Cortex of kidney (tissue), 1 donor: Measurements from ENCODE around the gene MORC2.

Experiments used
- DNase-seq: peaks from one replicate; lab custom pipeline; 2025; lab: John Stamatoyannopoulos, UW

The MORC2 gene

GRCh38 chr22:30920407-30920806 lies 48.2 kb downstream of the MORC2 start:
- DNase-seq = no peak

DNA sequence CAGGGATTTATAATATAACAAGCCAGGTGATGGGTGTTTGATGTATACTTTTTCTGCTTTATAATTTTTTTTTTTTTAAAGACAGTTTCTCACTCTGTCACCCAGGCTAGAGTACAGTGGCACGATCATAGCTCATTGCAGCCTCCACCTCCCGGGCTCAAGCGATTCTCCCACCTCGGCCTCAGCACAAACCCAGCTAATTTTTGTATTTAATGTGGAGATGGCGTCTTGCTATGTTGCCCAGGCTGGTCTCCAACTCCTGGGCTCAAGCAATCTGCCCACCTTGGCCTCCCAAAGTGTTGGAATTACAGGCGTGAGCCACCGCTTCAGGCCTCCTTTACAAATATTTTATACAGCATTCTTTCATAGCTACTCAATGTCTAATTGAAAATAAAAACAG lies 48.6 kb downstream of the MORC2 start:
- DNase-seq = no peak

GRCh38 chr22:30918761-30919160 lies 49.8 kb downstream of the MORC2 start:
- DNase-seq = no peak

DNA sequence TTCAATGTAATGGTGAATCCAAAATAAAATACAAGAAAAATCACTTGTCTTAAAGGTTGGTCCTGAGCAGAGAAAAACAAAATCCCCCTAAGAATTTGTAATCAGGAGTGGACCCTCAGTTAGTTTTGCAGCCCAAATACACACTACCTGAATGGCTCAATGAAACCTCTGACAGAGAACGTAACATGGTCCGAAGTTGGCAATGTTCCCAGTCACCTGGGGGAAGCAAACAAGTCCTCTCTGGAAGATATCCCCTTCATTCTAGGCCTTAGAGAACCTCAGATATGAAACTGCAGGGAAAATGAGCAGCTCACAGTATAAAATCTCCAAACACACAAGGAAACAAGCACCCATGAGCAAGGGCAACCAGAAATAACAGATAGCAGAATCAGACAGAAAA lies 58.2 kb downstream of the MORC2 start:
- DNase-seq = no peak

GRCh38 chr22:30909306-30909705 lies 59.3 kb downstream of the MORC2 start:
- no peak for DNase-seq

DNA sequence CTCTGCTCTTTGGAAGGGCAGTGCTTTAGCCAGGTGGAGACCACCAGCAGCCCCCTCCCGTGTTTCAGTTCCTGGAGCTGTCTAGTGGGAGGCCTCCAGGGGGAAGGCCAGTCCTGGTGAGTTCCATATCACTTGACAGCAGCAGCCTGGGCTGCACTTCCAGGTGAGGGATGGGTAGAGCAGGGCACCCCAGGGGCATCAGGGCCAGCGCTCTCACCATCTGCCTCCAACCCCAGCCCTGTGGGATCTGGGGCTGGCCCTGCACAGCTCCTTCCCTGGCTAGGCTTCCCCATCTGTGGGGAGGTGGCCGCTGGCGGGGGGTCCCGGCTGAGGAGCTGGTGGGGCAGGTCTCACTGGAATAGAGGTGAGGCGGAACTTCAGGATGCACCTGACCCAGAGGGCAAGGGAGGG lies 60.5 kb downstream of the MORC2 start:
- no peak for DNase-seq

DNA sequence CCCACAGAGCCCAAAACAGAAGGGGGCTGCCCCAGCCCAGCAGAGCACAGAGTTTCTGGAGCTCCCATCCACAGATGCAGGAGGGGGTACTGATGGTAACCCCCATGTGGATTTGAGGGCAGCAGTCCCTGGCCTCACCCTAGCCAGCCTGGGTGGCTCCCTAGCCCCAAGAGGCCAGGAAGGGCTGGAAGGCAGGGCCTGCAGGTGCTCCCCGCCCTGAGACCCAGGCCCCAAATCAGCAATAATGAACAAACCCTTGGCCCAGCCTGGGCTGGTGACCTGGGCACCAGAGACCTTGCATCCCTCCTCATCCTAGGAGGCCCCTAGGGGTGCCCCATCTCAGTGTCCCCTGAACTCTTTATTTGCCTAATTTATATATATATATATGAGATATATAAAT lies 61.6 kb downstream of the MORC2 start:
- no peak for DNase-seq

DNA sequence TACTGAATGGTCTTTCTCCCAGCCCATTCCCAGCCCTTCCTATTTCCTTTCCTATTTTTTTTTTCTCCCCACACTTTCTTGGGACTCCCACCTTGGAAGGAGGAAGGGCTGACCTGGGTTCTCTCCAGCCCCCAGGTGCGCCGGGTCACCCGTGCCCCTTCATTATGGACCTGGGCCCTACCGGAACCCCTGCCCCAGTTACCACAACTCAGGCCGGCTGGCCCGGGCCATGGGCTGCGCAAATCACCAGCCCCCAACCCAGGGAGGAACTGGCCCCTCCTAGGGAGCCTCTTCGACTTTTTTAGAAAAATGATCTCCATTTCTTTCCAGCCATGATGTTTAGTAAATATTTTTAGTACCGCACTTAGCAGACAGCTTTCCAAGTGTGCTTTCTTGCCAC lies 62.2 kb downstream of the MORC2 start:
- DNase-seq = no peak

DNA sequence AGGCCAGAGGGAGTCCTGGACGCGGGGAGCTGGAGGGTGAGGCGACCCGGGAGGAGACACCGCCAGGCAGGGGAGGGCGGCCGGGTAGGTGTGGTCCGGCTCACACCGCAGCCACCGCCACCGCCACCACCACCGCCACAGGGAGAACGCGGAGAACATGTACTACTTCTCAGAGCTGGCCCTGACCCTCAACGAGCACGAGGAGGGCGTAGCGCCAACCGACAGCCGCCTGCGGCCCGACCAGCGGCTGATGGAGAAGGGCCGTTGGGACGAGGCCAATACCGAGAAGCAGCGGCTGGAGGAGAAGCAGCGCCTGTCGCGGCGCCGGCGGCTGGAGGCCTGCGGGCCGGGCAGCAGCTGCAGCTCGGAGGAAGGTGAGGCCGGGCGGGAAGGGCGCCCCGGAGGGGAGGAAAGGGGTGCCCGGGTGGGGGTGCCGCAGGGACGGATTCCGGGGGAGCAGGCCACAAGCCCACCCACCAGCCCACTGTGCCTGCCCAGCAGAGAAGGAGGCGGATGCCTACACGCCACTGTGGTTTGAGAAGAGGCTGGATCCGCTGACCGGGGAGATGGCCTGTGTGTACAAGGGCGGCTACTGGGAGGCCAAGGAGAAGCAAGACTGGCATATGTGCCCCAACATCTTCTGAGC lies 62.8 kb downstream of the MORC2 start:
- DNase-seq = no peak

DNA sequence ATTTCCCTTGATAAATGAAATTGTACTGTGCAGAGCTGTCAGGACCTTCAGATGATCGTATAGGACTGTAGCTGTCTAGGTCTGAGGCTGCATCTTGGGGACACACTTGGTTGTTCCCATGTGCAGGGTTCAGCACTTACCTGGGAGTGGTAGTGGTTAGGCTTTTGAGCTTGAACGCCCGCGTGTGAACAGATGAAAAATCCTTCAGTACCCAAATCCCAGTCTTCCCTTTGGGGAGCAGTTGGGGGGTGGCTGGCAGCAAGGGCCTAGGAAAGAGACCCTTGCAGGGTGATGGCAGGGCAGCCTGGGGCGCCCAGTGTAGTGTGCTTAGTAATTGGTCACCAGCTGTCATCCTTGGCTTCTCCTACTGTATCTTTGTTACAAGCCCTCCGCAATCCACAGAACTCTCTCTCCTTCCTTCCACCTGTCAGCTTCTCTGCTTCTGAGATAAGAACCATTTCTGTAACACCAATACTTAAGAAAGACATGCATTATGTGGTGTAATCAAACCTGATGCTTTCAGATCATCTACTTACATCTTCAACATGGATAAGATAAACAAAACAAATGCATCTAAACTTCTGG lies 64.6 kb downstream of the MORC2 start:
- no peak for DNase-seq

- no peak for DNase-seq
These were observed 65.8 kb downstream of the MORC2 start for GRCh38 chr22:30902496-30903357.

DNA sequence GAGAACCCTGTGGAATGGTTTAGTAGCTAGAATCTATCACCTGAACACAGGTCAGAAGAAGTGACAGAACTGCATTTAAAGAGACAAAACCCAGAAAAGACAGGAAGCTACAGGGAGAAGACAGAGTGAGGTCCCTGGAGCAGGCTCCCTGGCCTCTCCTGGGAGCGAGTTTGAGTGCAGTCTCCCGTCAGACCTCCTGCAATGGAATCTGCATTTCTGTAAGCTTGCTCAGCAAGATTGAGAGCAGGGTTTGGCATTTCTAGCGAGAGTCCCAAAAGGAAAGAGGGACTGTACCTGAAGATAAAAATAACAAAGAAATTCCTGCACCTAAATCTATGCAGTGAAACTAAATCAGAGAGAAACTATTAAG lies 74.2 kb downstream of the MORC2 start:
- DNase-seq = no peak

GRCh38 chr22:30893434-30894370 lies 74.9 kb downstream of the MORC2 start:
- no peak for DNase-seq

GRCh38 chr22:30892731-30893221 lies 75.8 kb downstream of the MORC2 start:
- DNase-seq = no peak

GRCh38 chr22:30892286-30892685 lies 76.3 kb downstream of the MORC2 start:
- DNase-seq = no peak

DNA sequence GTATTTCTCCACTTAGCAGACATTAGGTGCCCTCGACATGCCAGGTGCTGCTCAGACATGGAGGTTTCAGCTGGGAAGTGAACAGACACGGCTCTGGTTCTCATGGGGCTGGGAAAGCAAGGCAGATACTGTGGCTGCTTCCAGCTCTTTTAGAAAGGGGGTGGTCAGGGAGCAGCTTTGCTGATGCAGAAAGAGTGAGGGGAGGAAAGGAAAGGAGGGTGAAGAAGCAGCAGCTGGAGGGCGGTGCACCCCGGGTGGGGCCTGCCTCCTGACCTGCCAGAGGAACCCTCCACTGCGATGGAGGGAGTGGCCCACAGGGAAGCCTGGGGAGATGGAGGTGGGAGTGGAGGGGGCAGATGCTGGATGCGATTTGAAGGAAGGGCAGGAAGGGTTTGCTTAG lies 76.8 kb downstream of the MORC2 start:
- DNase-seq = no peak

- DNase-seq = no peak
These were observed 77.2 kb downstream of the MORC2 start for GRCh38 chr22:30891443-30891755.

GRCh38 chr22:30890686-30891442 lies 77.7 kb downstream of the MORC2 start:
- DNase-seq = no peak

GRCh38 chr22:30889996-30890480 lies 78.5 kb downstream of the MORC2 start:
- no peak for DNase-seq

- no peak for DNase-seq
These were observed 79.1 kb downstream of the MORC2 start for GRCh38 chr22:30889268-30889995.

DNA sequence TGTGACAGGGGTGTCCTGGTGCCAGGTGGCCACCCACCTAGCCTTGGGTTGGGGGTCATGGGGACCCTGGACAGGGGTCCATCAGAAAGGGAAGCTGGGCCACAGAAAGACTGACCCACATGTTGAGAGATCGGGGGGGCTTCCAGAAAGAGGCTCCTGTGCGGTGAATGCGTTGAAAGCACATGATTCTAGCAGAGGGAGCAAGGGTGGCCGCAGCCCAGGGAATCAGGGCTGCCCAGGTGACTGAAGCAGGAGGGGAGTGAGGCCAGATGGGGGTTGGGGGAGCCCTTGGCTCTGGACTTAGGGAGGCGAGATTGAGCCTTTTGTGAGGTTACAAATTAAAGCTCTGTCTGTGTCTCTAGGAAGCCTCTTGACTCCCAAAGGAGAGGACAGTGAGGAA lies 80.7 kb downstream of the MORC2 start:
- no peak for DNase-seq
